K562 (cell line): ENCODE results near the gene STIM1. TPM values are rescaled to one million over a fixed set of nuclear protein-coding genes. Genes with fewer than 3 reads are reported as not detected.

Experiments
- BHLHE40 ChIP-seq: IDR thresholded peaks from 2 replicates; pipeline ENCODE4 v1.6.1; 2011; ENCODE audit warnings: low read length, improper control_type of control experiment
- BMI1 ChIP-seq: fragments of 150-350 bp; IDR thresholded peaks from 2 replicates; pipeline ENCODE4 v1.6.1; 2014; ENCODE audit warnings: low read length
- ERF ChIP-seq: fragments of 450-650 bp; formaldehyde crosslinking; IDR thresholded peaks from 2 replicates; pipeline ENCODE4 v1.4.0; 2020; ENCODE audit warnings: mild to moderate bottlenecking, mixed read lengths
- ETS2 ChIP-seq: IDR thresholded peaks from 2 replicates; pipeline ENCODE4 v1.6.1; 2016; ENCODE audit warnings: borderline replicate concordance, missing genetic modification characterization, mild to moderate bottlenecking, moderate library complexity, missing compliant biosample characterization; ENCODE audit not compliant: poor library complexity, severe bottlenecking
- FOXM1 ChIP-seq, 2 experiments: fragments of 450-650 bp in 1 of 2; sonication (generic) in 1 of 2; formaldehyde crosslinking in 1 of 2; IDR thresholded peaks; 2 replicates each; pipeline versions ENCODE4 v1.6.1 to v1.9.0; 2017 to 2022; ENCODE audit warnings: low read depth in 2 of 2, mild to moderate bottlenecking in 2 of 2, missing genetic modification reagents in 1 of 2, moderate library complexity in 1 of 2
- MEIS2 ChIP-seq: fragments of 450-650 bp; IDR thresholded peaks from 2 replicates; pipeline ENCODE4 v1.6.1; 2014; ENCODE audit warnings: mild to moderate bottlenecking; ENCODE audit not compliant: partially characterized antibody
- NR0B1 ChIP-seq: fragments of 450-650 bp; IDR thresholded peaks from one replicate; pipeline ENCODE4 v1.6.1; 2018; ENCODE audit warnings: mild to moderate bottlenecking, moderate library complexity; ENCODE audit not compliant: partially characterized antibody
- NR2C2 ChIP-seq, 2 experiments: fragments of 200-800 bp in 1 of 2; sonication (Bioruptor generic) in 1 of 2; sonication (generic) in 1 of 2; formaldehyde crosslinking in 1 of 2; IDR thresholded peaks; 2 replicates each; pipeline versions ENCODE4 v1.6.1 to v1.8.0; 2016 to 2022; ENCODE audit warnings: mild to moderate bottlenecking in 1 of 2, missing compliant biosample characterization in 1 of 2, missing genetic modification characterization in 1 of 2, missing genetic modification reagents in 1 of 2
- POU5F1 ChIP-seq: fragments of 150-350 bp; IDR thresholded peaks from 2 replicates; pipeline ENCODE4 v1.6.1; 2014; ENCODE audit warnings: borderline replicate concordance, low read length, low read depth, mild to moderate bottlenecking; ENCODE audit not compliant: partially characterized antibody
- RB1 ChIP-seq: fragments of 450-650 bp; IDR thresholded peaks from 2 replicates; pipeline ENCODE4 v1.6.1; 2017; ENCODE audit warnings: low read depth, mild to moderate bottlenecking
- RBM25 ChIP-seq: fragments of 200-400 bp; formaldehyde crosslinking; IDR thresholded peaks from 2 replicates; pipeline ENCODE4 v1.6.1; 2018; ENCODE audit warnings: low read length, low read depth, moderate library complexity; ENCODE audit not compliant: severe bottlenecking
- THAP12 ChIP-seq: fragments of 250-450 bp; sonication (Bioruptor Pico); IDR thresholded peaks from 2 replicates; pipeline ENCODE4 v1.9.0; 2021; ENCODE audit warnings: mild to moderate bottlenecking, inconsistent platforms
- U2AF1 ChIP-seq: fragments of 200-400 bp; formaldehyde crosslinking; optimal IDR thresholded peaks from 2 replicates; pipeline ENCODE3; 2017; ENCODE audit warnings: mild to moderate bottlenecking, low read depth, low read length, moderate library complexity
- YBX1 ChIP-seq: fragments of 450-650 bp; IDR thresholded peaks from 2 replicates; pipeline ENCODE4 v1.7.1; 2016; ENCODE audit warnings: mild to moderate bottlenecking
- ZNF133 ChIP-seq: fragments of 250-450 bp; sonication (Bioruptor Pico); IDR thresholded peaks from 2 replicates; pipeline ENCODE4 v1.4.0; 2020; ENCODE audit warnings: mild to moderate bottlenecking
- ZNF3 ChIP-seq: fragments of 250-450 bp; sonication (Bioruptor Pico); IDR thresholded peaks from 2 replicates; pipeline ENCODE4 v1.5.0; 2021; ENCODE audit warnings: mild to moderate bottlenecking, moderate library complexity
- ZNF398 ChIP-seq: fragments of 250-450 bp; sonication (Bioruptor Pico); IDR thresholded peaks from 2 replicates; pipeline ENCODE4 v1.8.0; 2021; ENCODE audit warnings: moderate library complexity, mild to moderate bottlenecking, inconsistent platforms
- ZNF444 ChIP-seq: fragments of 250-450 bp; sonication (Bioruptor Pico); IDR thresholded peaks from 2 replicates; pipeline ENCODE4 v1.4.0; 2020; ENCODE audit warnings: mild to moderate bottlenecking, moderate library complexity
- ZNF561 ChIP-seq: fragments of 450-650 bp; formaldehyde crosslinking; conservative IDR thresholded peaks from 2 replicates; pipeline ENCODE4 v1.4.0; 2020; ENCODE audit warnings: mild to moderate bottlenecking, moderate library complexity
- ZNF586 ChIP-seq: fragments of 450-650 bp; formaldehyde crosslinking; conservative IDR thresholded peaks from 2 replicates; pipeline ENCODE4 v1.4.0; 2020; ENCODE audit warnings: mild to moderate bottlenecking, moderate library complexity
- ZNF699 ChIP-seq: fragments of 250-450 bp; sonication (Bioruptor Pico); IDR thresholded peaks from 2 replicates; pipeline ENCODE4 v1.8.0; 2021; ENCODE audit warnings: mild to moderate bottlenecking, moderate library complexity; ENCODE audit not compliant: insufficient replicate concordance
- polyA plus RNA-seq, 8 experiments: library from polyadenylated mRNA; depleted of rRNA in 4 of 8; stranded (reverse) in 5 of 8; unstranded in 3 of 8; fragments of >200 nt; fragmentation: Nextera tagmentation in 2 of 8; fragmentation: Illumina TruSeq in 1 of 8; extraction: Ambion mirVana in 2 of 8; extraction: Trizol in 1 of 8; gene quantifications; 2 replicates each; pipeline versions ENCODE4 v1.2.1 to v1.2.3, GENCODE V29; 2011 to 2014; ENCODE audit warnings: inconsistent platforms in 1 of 8, missing spikeins in 1 of 8
- total RNA-seq, 7 experiments: library from RNA; depleted of rRNA in 6 of 7; stranded (reverse); fragments of >200 nt in 6 of 7; fragmentation: Illumina TruSeq in 2 of 7; extraction: Trizol in 2 of 7; gene quantifications; 2 replicates each; pipeline versions ENCODE4 v1.2.1 to v1.2.3, GENCODE V29; 2011 to 2021; ENCODE audit warnings: low replicate concordance in 1 of 7

The STIM1 gene
- total and polyA plus RNA-seq, 9 of the 15 experiments (the other 6 are each of a cell fraction or from before 2014, with no cell fraction given) = 7.7 to 50.5 (median 22.5) TPM

- TF ChIP-seq RBM25 = no peak
- no peak for TF ChIP-seq ZNF699 (CRISPR knock-in tag)
- no peak for TF ChIP-seq POU5F1
- TF ChIP-seq ZNF133 (CRISPR knock-in tag) = no peak
- TF ChIP-seq BHLHE40 = no peak
- no peak for TF ChIP-seq ZNF444 (CRISPR knock-in tag)
- peak; percentile 38; the same call in 1 of the 2 replicates for TF ChIP-seq ERF
- no peak for TF ChIP-seq ZNF586
- TF ChIP-seq RB1 = no peak
- no peak for TF ChIP-seq BMI1
- no peak for TF ChIP-seq ZNF561 (CRISPR knock-in tag)
- no peak for TF ChIP-seq YBX1
- no peak for TF ChIP-seq THAP12 (CRISPR knock-in tag)
- TF ChIP-seq MEIS2 = no peak
- no peak for TF ChIP-seq NR0B1
- TF ChIP-seq NR2C2 (CRISPR knock-in tag; IDR thresholded peaks at IDR 0.05) = 0 out of 2 replicates have a peak, but pooled peaks have one; percentile 31
- TF ChIP-seq NR2C2 (tag; IDR thresholded peaks at IDR 0.05) = peak; percentile 23; the same call in 1 of the 2 replicates
- no peak for TF ChIP-seq FOXM1 (IDR thresholded peaks at IDR 0.05; ENCODE audit: low read depth)
- 0 out of 2 replicates have a peak, but pooled peaks have one; percentile 21 for TF ChIP-seq FOXM1 (CRISPR knock-in tag; IDR thresholded peaks at IDR 0.05; ENCODE audit: low read depth)
- TF ChIP-seq ZNF3 (CRISPR knock-in tag) = no peak
- no peak for TF ChIP-seq ZNF398
- TF ChIP-seq U2AF1 = no peak
- no peak for TF ChIP-seq ETS2
Observed at GRCh38 chr11:3825473-3826154, 29.9 kb upstream of the STIM1 start (continued).
